Naive thymus-derived CD4-positive, alpha-beta T cell (primary cell): Measurements from ENCODE around the gene PRR35. TPM values are rescaled to one million over a fixed set of nuclear protein-coding genes. Genes with fewer than 3 reads are reported as not detected.

ENCODE experiments used
- ATAC-seq: fragments of 150-1000 bp; cut with Tn5 transposase; 2 replicates; pipeline ENCODE4 v1.10.0; 2021; ENCODE audit warnings: mild to moderate bottlenecking, moderate library complexity
- CTCF ChIA-PET: fragments of 350-600 bp; sonication (Branson Sonifier 250); formaldehyde crosslinking; loops from one replicate; lab custom pipeline; 2021; ENCODE audit warnings: antibody characterized with exemption; lab: Charles Lee
- POLR2A ChIA-PET: fragments of 350-600 bp; sonication (Branson Sonifier 250); formaldehyde crosslinking; loops from one replicate; lab custom pipeline; 2021; ENCODE audit warnings: antibody characterized with exemption, inconsistent platforms; lab: Charles Lee
- DNase-seq, 9 donors: peaks; one replicate each; pipeline versions ENCODE4 v3.0.0 to v3.0.0-alpha.2; 2020 to 2022; ENCODE audit warnings: mixed read lengths in 1 of 9
- H3K27ac ChIP-seq: one replicate; pipeline ENCODE4 v1.7.0; 2013; ENCODE audit warnings: mild to moderate bottlenecking, low read depth, low read length, moderate library complexity
- H3K27me3 ChIP-seq, 2 donors: one replicate each; pipeline ENCODE4 v1.7.0; 2013; ENCODE audit warnings: low read length in 2 of 2, mild to moderate bottlenecking in 2 of 2, moderate library complexity in 2 of 2; ENCODE audit not compliant: control insufficient read depth in 2 of 2, insufficient read depth in 2 of 2
- H3K36me3 ChIP-seq, 3 experiments: 1 replicate in 2 of 3; 2 replicates in 1 of 3; pipeline ENCODE4 v1.7.0; 2013; ENCODE audit warnings: low read length in 3 of 3, mild to moderate bottlenecking in 3 of 3, moderate library complexity in 1 of 3; ENCODE audit not compliant: insufficient read depth in 3 of 3, control insufficient read depth in 2 of 3
- H3K4me1 ChIP-seq, 2 donors: one replicate each; pipeline ENCODE4 v1.7.0; 2013; ENCODE audit warnings: low read length in 2 of 2, mild to moderate bottlenecking in 2 of 2, moderate library complexity in 1 of 2; ENCODE audit not compliant: control insufficient read depth in 2 of 2, insufficient read depth in 2 of 2
- H3K4me3 ChIP-seq: 2 replicates; pipeline ENCODE4 v1.7.0; 2013; ENCODE audit warnings: mild to moderate bottlenecking, low read length
- H3K9me3 ChIP-seq, 3 experiments: 1 replicate in 2 of 3; 2 replicates in 1 of 3; pipeline ENCODE4 v1.7.0; 2013; ENCODE audit warnings: low read length in 3 of 3; ENCODE audit not compliant: control insufficient read depth in 2 of 3
- H3K27ac Mint-ChIP-seq, 9 donors: one replicate each; pipeline ENCODE4 v1.8.0; 2020 to 2022; ENCODE audit warnings: mixed read lengths in 9 of 9, mild to moderate bottlenecking in 8 of 9, moderate library complexity in 5 of 9, inconsistent platforms in 2 of 9
- H3K27me3 Mint-ChIP-seq, 5 donors: one replicate each; pipeline ENCODE4 v1.8.0; 2021 to 2022; ENCODE audit warnings: mixed read lengths in 5 of 5, mild to moderate bottlenecking in 1 of 5
- H3K36me3 Mint-ChIP-seq, 5 donors: one replicate each; pipeline ENCODE4 v1.8.0; 2020 to 2022; ENCODE audit warnings: mixed read lengths in 5 of 5, mild to moderate bottlenecking in 3 of 5, inconsistent platforms in 1 of 5
- H3K4me1 Mint-ChIP-seq, 7 donors: one replicate each; pipeline ENCODE4 v1.8.0; 2020 to 2022; ENCODE audit warnings: mixed read lengths in 7 of 7, mild to moderate bottlenecking in 3 of 7, inconsistent platforms in 1 of 7
- H3K4me3 Mint-ChIP-seq, 10 donors: one replicate each; pipeline ENCODE4 v1.8.0; 2020 to 2022; ENCODE audit warnings: mild to moderate bottlenecking in 10 of 10, mixed read lengths in 10 of 10, moderate library complexity in 6 of 10, inconsistent platforms in 2 of 10
- H3K9me3 Mint-ChIP-seq, 11 donors: one replicate each; pipeline ENCODE4 v1.8.0; 2020 to 2022; ENCODE audit warnings: mixed read lengths in 11 of 11, mild to moderate bottlenecking in 4 of 11, inconsistent platforms in 1 of 11, moderate library complexity in 1 of 11
- intact Hi-C, 2 donors: fragments of 100-400 bp; cut with micrococcal nuclease; formaldehyde crosslinking; loops; one replicate each; pipeline ENCODE4 v1.15.1; 2023
- polyA plus RNA-seq, 2 donors: library from polyadenylated mRNA; unstranded; fragments of 300-500 nt; fragmentation: Illumina TruSeq; gene quantifications; one replicate each; pipeline ENCODE4 v1.2.3, GENCODE V29; 2021
- total RNA-seq, 6 experiments: library from RNA in 5 of 6; stranded (reverse) in 5 of 6; gene quantifications; 1 replicate in 5 of 6; 2 replicates in 1 of 6; pipeline ENCODE4 v1.2.3 and lab custom pipeline; 2021 to 2026

PRR35 gene
- total and polyA plus RNA-seq, 7 experiments from 2014 or later: not detected

DNA sequence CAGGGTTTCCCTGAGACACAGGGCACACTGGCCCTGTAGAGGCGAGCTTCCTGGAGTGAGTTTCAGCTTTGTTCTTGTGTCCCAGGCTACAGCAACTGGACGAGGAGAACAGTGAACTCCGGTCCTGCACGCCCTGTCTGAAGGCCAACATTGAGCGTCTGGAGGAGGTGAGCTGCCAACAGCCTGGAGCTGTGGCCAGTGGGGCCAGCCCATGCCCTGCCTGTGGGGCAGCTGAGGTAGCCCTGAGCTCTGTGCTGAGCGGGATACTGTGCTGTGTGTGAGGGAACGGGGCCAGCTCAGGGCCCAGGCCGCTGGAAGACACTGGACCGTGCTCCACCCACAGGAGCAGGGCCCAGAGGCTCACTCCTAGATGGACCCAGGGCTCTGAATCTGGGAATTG lies 41.3 kb upstream of the PRR35 start:
- DNase-seq (no peak), ATAC-seq (no peak)
- Histone ChIP-seq H3K36me3 (peaks cover 0 to 32% (median 3%) of the 10 kb centered on the region in 3 experiments), H3K9me3 (no peaks in the 10 kb centered on the region), H3K4me3 (no peak overlapping the region), H3K4me1 (no peaks in the 10 kb centered on the region), H3K27ac (no peak overlapping the region), H3K27me3 (no peaks in the 10 kb centered on the region)
- ChIA-PET CTCF (no interaction called here), POLR2A (no interaction called here)
- intact Hi-C loops: no loop called here
- Mint-ChIP-seq H3K4me1 (peaks cover 0 to 4% (median 0%) of the 10 kb centered on the region in 7 donors), H3K4me3 (no peak overlapping the region), H3K27ac (no peak overlapping the region), H3K27me3 (no peaks in the 10 kb centered on the region), H3K9me3 (no peaks in the 10 kb centered on the region), H3K36me3 (peaks cover 0 to 7% (median 0%) of the 10 kb centered on the region in 5 donors)

DNA sequence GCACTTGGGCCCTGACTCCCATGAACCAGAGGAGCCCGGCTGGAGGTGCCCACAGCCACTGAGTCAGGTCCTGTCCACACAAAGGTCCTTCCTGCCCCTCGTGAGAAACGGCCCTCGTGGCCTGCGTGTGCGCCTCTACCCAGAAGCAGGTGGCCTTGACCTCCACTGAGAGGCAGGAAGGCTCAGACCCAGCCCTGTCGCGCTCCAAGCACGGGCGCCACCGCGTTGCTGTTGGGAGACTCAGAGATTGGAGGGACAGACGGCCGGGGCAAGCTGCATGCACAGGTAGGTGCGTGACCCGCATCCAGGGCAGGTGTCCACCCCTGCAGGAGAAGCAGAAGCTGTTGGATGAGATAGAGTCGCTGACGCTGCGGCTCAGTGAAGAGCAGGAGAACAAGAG lies 40.8 kb upstream of the PRR35 start:
- DNase-seq (no peak), ATAC-seq (no peak)
- H3K27me3 ChIP-seq: no peaks in the 10 kb centered on the region
- no peak overlapping the region for H3K4me3 Mint-ChIP-seq
- no peak overlapping the region for H3K27ac ChIP-seq
- intact Hi-C loops: no loop called here
- H3K4me1 Mint-ChIP-seq: peaks cover 0 to 4% (median 0%) of the 10 kb centered on the region in 7 donors
- no peaks in the 10 kb centered on the region for H3K9me3 Mint-ChIP-seq
- no peaks in the 10 kb centered on the region for H3K27me3 Mint-ChIP-seq
- peak overlapping the region in 1 of 9 donors; percentile 42 for H3K27ac Mint-ChIP-seq
- POLR2A ChIA-PET: no interaction called here
- H3K4me3 ChIP-seq: no peak overlapping the region
- H3K36me3 ChIP-seq: peaks cover 0 to 32% (median 3%) of the 10 kb centered on the region in 3 experiments
- no peaks in the 10 kb centered on the region for H3K4me1 ChIP-seq
- H3K36me3 Mint-ChIP-seq: peaks cover 0 to 7% (median 0%) of the 10 kb centered on the region in 5 donors
- H3K9me3 ChIP-seq: no peaks in the 10 kb centered on the region
- CTCF ChIA-PET: no interaction called here

GRCh38 chr16:519841-520687 lies 40.1 kb upstream of the PRR35 start:
- H3K27me3 ChIP-seq: no peaks in the 10 kb centered on the region
- H3K4me1 Mint-ChIP-seq: peaks cover 0 to 4% (median 0%) of the 10 kb centered on the region in 7 donors

DNA sequence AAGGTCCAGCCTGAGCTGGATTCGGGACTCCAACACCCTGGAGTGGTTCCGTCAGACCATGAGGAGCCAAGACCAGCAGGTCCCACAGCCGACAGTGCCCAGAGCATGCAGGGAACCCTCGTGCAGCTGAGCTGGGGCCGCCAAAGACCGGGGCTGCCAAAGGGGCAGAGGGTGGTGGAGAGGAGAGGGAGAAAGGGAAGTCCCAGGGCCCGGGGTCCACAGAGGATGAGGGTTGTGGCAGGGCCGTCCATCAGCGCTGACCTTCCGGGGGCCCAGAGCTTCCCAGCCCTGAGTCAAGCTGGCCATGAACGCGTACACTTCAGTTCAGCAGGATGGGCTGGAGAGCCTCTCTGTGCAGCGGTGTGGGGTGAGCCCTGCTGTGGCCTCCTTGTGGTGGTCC lies 39.3 kb upstream of the PRR35 start:
- H3K4me3 ChIP-seq: no peak overlapping the region
- Mint-ChIP-seq H3K9me3 (no peaks in the 10 kb centered on the region), H3K4me3 (no peak overlapping the region), H3K36me3 (peaks cover 0 to 2% (median 0%) of the 10 kb centered on the region in 5 donors), H3K27me3 (no peaks in the 10 kb centered on the region), H3K27ac (no peak overlapping the region), H3K4me1 (peaks cover 6 to 11% (median 7%) of the 10 kb centered on the region in 7 donors)
- POLR2A ChIA-PET: no interaction called here
- no peak for DNase-seq
- peaks cover 2 to 8% of the 10 kb centered on the region in 2 donors for H3K4me1 ChIP-seq
- no peak for ATAC-seq
- no peaks in the 10 kb centered on the region for H3K27me3 ChIP-seq
- no peaks in the 10 kb centered on the region for H3K9me3 ChIP-seq
- H3K36me3 ChIP-seq: peaks cover 0 to 19% (median 3%) of the 10 kb centered on the region in 3 experiments
- H3K27ac ChIP-seq: no peak overlapping the region
- CTCF ChIA-PET: no interaction called here
- intact Hi-C loops: no loop called here

More at GRCh38 chr16:519841-520687, 40.1 kb upstream of the PRR35 start:
- no peaks in the 10 kb centered on the region for H3K9me3 ChIP-seq
- intact Hi-C loops: no loop called here
- peak overlapping the region in 1 of 9 donors; percentile 42 for H3K27ac Mint-ChIP-seq
- H3K4me3 ChIP-seq: no peak overlapping the region
- H3K9me3 Mint-ChIP-seq: no peaks in the 10 kb centered on the region
- ATAC-seq (no peak), DNase-seq (no peak)
- H3K36me3 Mint-ChIP-seq: peaks cover 0 to 2% (median 0%) of the 10 kb centered on the region in 5 donors
- no peak overlapping the region for H3K27ac ChIP-seq
- H3K4me1 ChIP-seq: peaks cover 0 to under 1% of the 10 kb centered on the region in 2 donors
- ChIA-PET POLR2A (no interaction called here), CTCF (no interaction called here)
- no peak overlapping the region for H3K4me3 Mint-ChIP-seq
- peaks cover 0 to 27% (median 3%) of the 10 kb centered on the region in 3 experiments for H3K36me3 ChIP-seq
- H3K27me3 Mint-ChIP-seq: no peaks in the 10 kb centered on the region

GRCh38 chr16:521381-522210 lies 38.6 kb upstream of the PRR35 start:
- Histone ChIP-seq H3K4me1 (peaks cover 10 to 16% of the 10 kb centered on the region in 2 donors), H3K36me3 (peaks cover 0 to 19% (median 3%) of the 10 kb centered on the region in 3 experiments), H3K9me3 (no peaks in the 10 kb centered on the region), H3K27ac (no peak overlapping the region), H3K27me3 (no peaks in the 10 kb centered on the region), H3K4me3 (no peak overlapping the region)
- H3K27me3 Mint-ChIP-seq: no peaks in the 10 kb centered on the region
- CTCF ChIA-PET: no interaction called here
- H3K4me3 Mint-ChIP-seq: no peak overlapping the region
- H3K27ac Mint-ChIP-seq: no peak overlapping the region
- peaks cover 11 to 17% (median 12%) of the 10 kb centered on the region in 7 donors for H3K4me1 Mint-ChIP-seq
- H3K36me3 Mint-ChIP-seq: peaks cover 0 to 2% (median 0%) of the 10 kb centered on the region in 5 donors
- DNase-seq (no peak), ATAC-seq (no peak)
- no peaks in the 10 kb centered on the region for H3K9me3 Mint-ChIP-seq
- POLR2A ChIA-PET: interaction anchor here (1.1 kb wide), 1 partner anchor 9 kb away, joined by 4 read pairs; no protein-coding TSS in a partner anchor
- intact Hi-C loops: no loop called here

DNA sequence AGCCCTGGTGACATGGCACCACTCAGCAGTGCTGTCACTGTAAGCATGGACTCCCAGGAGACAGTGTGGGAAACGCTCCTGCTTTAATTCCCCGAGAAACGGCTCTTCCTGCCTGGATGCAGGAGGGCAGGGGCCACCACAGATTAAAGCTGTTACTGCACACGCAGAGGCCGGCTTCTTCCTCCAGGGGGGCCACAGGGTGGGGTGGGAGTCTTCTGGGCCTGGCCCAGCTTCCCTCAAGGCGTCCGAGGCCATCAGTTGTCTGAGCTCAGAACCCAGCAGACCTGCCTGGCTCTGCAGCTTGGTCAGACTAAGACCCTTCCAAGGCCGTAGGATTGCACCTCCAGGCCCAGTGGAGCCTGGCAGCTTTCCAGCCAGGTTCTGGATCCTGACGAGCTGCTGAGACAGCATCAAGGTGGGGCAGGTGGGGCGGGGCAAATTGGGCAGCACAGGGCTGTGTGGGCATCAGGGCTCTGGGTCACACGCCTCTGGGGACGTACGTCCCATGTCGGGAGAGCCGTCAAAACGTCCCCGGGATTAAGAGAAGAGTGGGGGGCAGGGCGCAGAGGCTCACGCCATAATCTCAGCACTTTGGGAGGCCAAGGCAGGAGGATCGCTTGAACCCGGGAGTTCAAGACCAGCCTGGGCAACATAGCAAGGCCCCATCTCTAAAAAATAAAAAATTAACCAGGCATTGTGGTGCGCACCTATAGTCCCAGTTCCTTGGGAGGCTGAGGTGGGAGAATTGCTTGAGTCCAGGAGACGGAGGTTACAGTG lies 37.7 kb upstream of the PRR35 start:
- H3K4me1 ChIP-seq: peaks cover 11 to 17% of the 10 kb centered on the region in 2 donors
- POLR2A ChIA-PET: interaction anchor here (1.1 kb wide), 1 partner anchor 8 kb away, joined by 4 read pairs; no protein-coding TSS in a partner anchor
- no peak overlapping the region for H3K4me3 Mint-ChIP-seq
- intact Hi-C loops: no loop called here
- H3K27me3 Mint-ChIP-seq: no peaks in the 10 kb centered on the region
- peak overlapping the region in 2 of 9 donors; percentile 19 to 53 for H3K27ac Mint-ChIP-seq
- DNase-seq (no peak), ATAC-seq (no peak)
- peaks cover 0 to 19% (median 3%) of the 10 kb centered on the region in 3 experiments for H3K36me3 ChIP-seq
- H3K4me3 ChIP-seq: no peak overlapping the region
- peaks cover 13 to 20% (median 14%) of the 10 kb centered on the region in 7 donors for H3K4me1 Mint-ChIP-seq
- no peaks in the 10 kb centered on the region for H3K27me3 ChIP-seq
- CTCF ChIA-PET: interaction anchor here (0.6 to 0.7 kb wide), 2 partner anchors 64 to 73 kb away, joined by 3 read pairs; no protein-coding TSS in a partner anchor
- H3K9me3 Mint-ChIP-seq: no peaks in the 10 kb centered on the region
- H3K36me3 Mint-ChIP-seq: peaks cover 0 to 2% (median 0%) of the 10 kb centered on the region in 5 donors
- no peaks in the 10 kb centered on the region for H3K9me3 ChIP-seq
- H3K27ac ChIP-seq: no peak overlapping the region
